ENCODE results near the gene GLT8D2. TPM values are rescaled to one million over a fixed set of nuclear protein-coding genes. Genes with fewer than 3 reads are reported as not detected.

Gene GLT8D2
- total RNA-seq, 3 donors from 2014 or later (not counting 1 experiment from before 2014, with no cell fraction given): 0.19 to 0.48 (median 0.32) TPM

DNA sequence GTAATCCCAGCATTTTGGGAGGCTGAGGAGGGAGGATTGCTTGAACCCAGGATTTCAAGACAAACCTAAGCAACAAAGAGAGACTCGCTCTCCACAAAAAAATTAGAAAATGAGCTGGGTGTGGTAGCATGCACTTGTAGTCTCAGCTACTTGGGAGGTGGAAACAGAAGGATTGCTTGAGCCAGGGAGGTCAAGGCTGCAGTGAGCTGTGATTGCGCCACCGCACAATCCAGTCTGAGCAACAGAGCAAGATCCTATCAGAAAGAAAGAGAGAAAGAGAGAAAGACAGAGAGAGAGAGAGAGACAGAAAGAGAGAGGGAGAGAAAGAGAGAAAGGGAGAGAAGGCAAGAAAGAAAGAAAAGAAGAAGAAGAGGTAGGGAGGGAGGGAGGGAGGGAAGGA, 47.3 kb downstream of the GLT8D2 start:
- no peak overlapping the region for H3K27ac Mint-ChIP-seq
- H3K27ac ChIP-seq (ENCODE audit: low read length): no peak overlapping the region
- no peaks in the 10 kb centered on the region for H3K9me3 Mint-ChIP-seq
- H3K4me1 Mint-ChIP-seq: no peaks in the 10 kb centered on the region
- H3K36me3 ChIP-seq (ENCODE audit: control insufficient read depth, insufficient read depth, low read length): no peaks in the 10 kb centered on the region
- H3K36me3 Mint-ChIP-seq: no peaks in the 10 kb centered on the region
- no peak for ATAC-seq
- DNase-seq: no peak
- H3K9me3 ChIP-seq (ENCODE audit: control insufficient read depth, insufficient read depth, low read length): no peaks in the 10 kb centered on the region
- no peaks in the 10 kb centered on the region for H3K4me1 ChIP-seq (ENCODE audit: control insufficient read depth, insufficient read depth, low read length)
- no peak overlapping the region for H3K4me3 ChIP-seq (ENCODE audit: low read length)
- peaks cover 29 to 51% of the 10 kb centered on the region in 2 donors for H3K27me3 Mint-ChIP-seq (ENCODE audit: low read depth in 2 of 2)
- H3K4me3 Mint-ChIP-seq: no peak overlapping the region
- intact Hi-C loops (cut with micrococcal nuclease): no loop called here
- WGBS (ENCODE audit: insufficient coverage): 98% methylated on average over 3 of the region's 3 CpGs
- peaks cover 2% of the 10 kb centered on the region for H3K27me3 ChIP-seq (ENCODE audit: control insufficient read depth, insufficient read depth, low read length)
- TF ChIP-seq, protein P1, sequence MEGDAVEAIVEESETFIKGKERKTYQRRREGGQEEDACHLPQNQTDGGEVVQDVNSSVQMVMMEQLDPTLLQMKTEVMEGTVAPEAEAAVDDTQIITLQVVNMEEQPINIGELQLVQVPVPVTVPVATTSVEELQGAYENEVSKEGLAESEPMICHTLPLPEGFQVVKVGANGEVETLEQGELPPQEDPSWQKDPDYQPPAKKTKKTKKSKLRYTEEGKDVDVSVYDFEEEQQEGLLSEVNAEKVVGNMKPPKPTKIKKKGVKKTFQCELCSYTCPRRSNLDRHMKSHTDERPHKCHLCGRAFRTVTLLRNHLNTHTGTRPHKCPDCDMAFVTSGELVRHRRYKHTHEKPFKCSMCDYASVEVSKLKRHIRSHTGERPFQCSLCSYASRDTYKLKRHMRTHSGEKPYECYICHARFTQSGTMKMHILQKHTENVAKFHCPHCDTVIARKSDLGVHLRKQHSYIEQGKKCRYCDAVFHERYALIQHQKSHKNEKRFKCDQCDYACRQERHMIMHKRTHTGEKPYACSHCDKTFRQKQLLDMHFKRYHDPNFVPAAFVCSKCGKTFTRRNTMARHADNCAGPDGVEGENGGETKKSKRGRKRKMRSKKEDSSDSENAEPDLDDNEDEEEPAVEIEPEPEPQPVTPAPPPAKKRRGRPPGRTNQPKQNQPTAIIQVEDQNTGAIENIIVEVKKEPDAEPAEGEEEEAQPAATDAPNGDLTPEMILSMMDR (IDR thresholded peaks at IDR 0.05): no peak

DNA sequence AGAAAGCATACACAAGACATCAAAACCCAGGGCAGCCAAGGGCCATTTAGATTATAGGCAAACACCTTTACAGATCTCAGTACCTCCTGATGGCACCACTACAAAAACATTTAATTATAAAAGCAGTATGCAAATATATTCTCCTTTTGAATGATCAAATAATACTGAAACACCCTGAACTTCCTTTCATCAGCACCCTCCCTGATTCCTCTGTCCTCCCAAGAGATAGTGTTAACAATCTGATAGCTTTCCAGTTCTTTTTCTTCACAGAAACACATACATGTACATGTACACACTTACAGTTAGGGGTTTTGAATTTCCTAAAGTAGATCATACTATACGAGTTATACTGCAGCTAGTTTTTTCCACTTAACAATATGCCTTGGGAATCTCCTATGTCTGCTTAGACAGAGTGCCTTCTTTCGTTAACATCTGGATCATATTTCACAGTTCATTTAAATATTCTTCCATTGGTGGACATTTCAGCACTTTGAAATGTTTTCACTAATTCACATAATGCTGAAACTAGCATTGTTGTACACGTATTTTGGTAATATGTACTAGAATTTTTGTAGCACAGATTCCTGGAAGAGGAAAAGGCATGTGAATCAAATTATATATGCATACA, 49.1 kb downstream of the GLT8D2 start:
- Mint-ChIP-seq H3K36me3 (no peaks in the 10 kb centered on the region), H3K4me3 (no peak overlapping the region), H3K4me1 (no peaks in the 10 kb centered on the region), H3K9me3 (no peaks in the 10 kb centered on the region), H3K27me3 (ENCODE audit: low read depth in 2 of 2) (peaks cover 24 to 36% of the 10 kb centered on the region in 2 donors), H3K27ac (no peak overlapping the region)
- WGBS (ENCODE audit: insufficient coverage): 92% methylated on average over 1 of the region's 3 CpGs
- DNase-seq: no peak
- Histone ChIP-seq H3K27ac (ENCODE audit: low read length) (no peak overlapping the region), H3K27me3 (ENCODE audit: control insufficient read depth, insufficient read depth, low read length) (no peaks in the 10 kb centered on the region), H3K36me3 (ENCODE audit: control insufficient read depth, insufficient read depth, low read length) (no peaks in the 10 kb centered on the region), H3K4me1 (ENCODE audit: control insufficient read depth, insufficient read depth, low read length) (no peaks in the 10 kb centered on the region), H3K4me3 (ENCODE audit: low read length) (no peak overlapping the region), H3K9me3 (ENCODE audit: control insufficient read depth, insufficient read depth, low read length) (no peaks in the 10 kb centered on the region)
- intact Hi-C loops (cut with micrococcal nuclease): no loop called here
- no peak for ATAC-seq
- TF ChIP-seq, protein P1 (IDR thresholded peaks at IDR 0.05): no peak

DNA sequence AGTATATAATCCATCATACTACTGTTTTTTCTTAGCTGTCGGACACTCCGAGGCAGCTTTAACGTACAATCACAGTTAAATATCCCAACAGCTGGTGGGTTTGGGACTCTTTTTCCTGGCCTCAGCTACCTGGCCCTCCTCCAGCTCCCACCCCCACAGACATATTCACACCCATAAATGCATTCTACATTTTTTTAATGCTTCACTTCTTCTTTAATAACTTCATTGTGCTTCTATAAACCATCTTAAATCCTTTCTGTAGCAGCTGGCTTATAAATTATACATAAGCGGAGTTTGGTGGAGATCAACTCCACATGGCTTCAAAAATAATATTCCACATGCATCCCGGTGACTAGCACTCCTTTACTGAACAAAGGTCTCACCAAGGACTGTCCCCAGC, 51.0 kb downstream of the GLT8D2 start:
- H3K27ac ChIP-seq (ENCODE audit: low read length): no peak overlapping the region
- 92% methylated on average over 5 of the region's 5 CpGs for WGBS (ENCODE audit: insufficient coverage)
- no peaks in the 10 kb centered on the region for H3K9me3 ChIP-seq (ENCODE audit: control insufficient read depth, insufficient read depth, low read length)
- Mint-ChIP-seq H3K36me3 (no peaks in the 10 kb centered on the region), H3K27ac (no peak overlapping the region), H3K4me1 (no peaks in the 10 kb centered on the region), H3K9me3 (no peaks in the 10 kb centered on the region), H3K27me3 (ENCODE audit: low read depth in 2 of 2) (peaks cover 18 to 31% of the 10 kb centered on the region in 2 donors), H3K4me3 (no peak overlapping the region)
- H3K36me3 ChIP-seq (ENCODE audit: control insufficient read depth, insufficient read depth, low read length): no peaks in the 10 kb centered on the region
- no peak overlapping the region for H3K4me3 ChIP-seq (ENCODE audit: low read length)
- DNase-seq: no peak
- intact Hi-C loops (cut with micrococcal nuclease): no loop called here
- TF ChIP-seq, protein P1 (IDR thresholded peaks at IDR 0.05): no peak
- H3K27me3 ChIP-seq (ENCODE audit: control insufficient read depth, insufficient read depth, low read length): no peaks in the 10 kb centered on the region
- ATAC-seq: no peak
- H3K4me1 ChIP-seq (ENCODE audit: control insufficient read depth, insufficient read depth, low read length): no peaks in the 10 kb centered on the region
